AG09319 (cell line): ENCODE measurements around the gene PEA15.

Source experiments
- DNase-seq: peaks from one replicate; pipeline ENCODE4 v3.0.0-alpha.2; 2010; ENCODE audit warnings: low read depth; ENCODE audit errors: extremely low read depth
- CTCF ChIP-seq: IDR thresholded peaks from 2 replicates; pipeline ENCODE4 v1.5.1; 2011; ENCODE audit warnings: low read depth, mild to moderate bottlenecking, inconsistent platforms, low read length, moderate library complexity

Gene PEA15

GRCh38 chr1:160209321-160210046, 4.3 kb downstream of the PEA15 start:
- TF ChIP-seq CTCF = no peak
- DNase-seq = no peak

DNA sequence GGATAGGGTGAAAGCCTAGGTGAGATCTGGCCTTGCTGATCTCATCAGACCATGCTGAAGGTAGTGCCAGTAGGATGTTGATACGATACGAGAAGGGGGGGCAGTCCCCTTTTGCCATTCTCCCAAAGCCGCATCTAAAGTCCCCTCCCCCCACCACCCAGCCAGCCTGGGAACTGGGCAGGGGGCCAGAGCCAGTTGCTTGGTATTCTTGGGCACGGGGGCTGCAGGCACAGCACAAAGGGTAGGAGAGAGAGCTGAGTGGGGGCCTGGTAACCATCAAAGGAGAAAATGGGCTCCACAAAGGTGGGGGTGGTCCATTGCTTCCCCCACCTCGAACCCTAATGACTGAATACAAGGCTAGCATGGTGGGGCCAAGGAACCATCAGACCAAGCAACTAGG, 5.4 kb downstream of the PEA15 start:
- no peak for DNase-seq
- no peak for TF ChIP-seq CTCF

DNA sequence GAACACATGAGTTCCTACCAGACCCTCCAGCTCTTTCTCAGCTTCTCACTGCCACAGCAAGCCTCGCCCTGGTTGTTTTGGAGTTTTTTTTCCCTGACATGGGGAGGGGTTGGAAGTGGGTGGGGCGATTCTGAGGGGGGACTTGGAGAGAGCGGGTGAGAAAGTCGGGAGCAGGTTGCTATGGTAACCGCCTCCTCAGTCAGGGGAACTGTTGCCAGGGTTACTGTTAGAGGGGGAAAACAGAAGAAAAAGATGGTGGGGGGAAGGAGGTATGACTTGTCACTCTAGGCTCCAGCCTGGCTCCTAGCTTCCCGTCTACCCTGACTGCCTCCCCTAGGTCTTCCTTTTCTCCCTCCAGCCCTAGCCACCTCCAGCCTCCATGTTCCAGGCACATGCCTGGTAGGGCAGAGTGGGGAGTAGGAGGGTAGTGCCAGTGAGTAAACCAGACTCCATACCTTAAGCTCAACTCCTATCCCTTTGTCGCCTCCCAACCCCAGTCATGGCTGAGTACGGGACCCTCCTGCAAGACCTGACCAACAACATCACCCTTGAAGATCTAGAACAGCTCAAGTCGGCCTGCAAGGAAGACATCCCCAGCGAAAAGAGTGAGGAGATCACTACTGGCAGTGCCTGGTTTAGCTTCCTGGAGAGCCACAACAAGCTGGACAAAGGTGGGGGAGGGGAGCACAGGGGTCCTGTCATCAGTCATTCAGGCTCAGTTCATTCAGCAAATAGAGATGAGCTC, 6.0 kb downstream of the PEA15 start:
- no peak for TF ChIP-seq CTCF
- DNase-seq = no peak

DNA sequence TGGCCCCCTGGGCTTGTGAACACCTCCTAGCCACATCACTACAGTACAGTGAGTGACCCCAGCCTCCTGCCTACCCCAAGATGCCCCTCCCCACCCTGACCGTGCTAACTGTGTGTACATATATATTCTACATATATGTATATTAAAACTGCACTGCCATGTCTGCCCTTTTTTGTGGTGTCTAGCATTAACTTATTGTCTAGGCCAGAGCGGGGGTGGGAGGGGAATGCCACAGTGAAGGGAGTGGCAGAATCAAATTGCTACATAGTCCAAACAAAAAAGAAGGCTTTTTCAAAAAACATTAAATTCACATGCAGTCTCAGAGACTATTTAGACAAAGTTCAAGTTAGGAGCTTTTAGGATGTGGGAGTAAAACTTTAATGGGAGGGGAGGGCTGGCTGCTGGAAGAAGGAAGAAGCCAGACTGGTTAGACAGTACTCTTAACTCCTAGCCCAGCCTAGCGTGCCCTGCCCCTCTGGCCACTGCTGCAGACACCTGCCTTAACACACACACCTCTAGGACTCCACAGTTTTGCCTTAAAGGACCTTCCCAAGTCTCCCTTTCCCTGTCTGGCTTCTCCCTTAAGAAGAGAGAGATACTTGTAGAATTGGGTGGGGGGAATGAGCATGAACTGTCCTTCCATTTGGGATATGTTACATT, 9.4 kb downstream of the PEA15 start:
- no peak for TF ChIP-seq CTCF
- no peak for DNase-seq

GRCh38 chr1:160216301-160216700, 11.1 kb downstream of the PEA15 start:
- TF ChIP-seq CTCF = no peak

GRCh38 chr1:160217481-160218051, 12.4 kb downstream of the PEA15 start:
- no peak for DNase-seq
- no peak for TF ChIP-seq CTCF

More at GRCh38 chr1:160216301-160216700, 11.1 kb downstream of the PEA15 start:
- no peak for DNase-seq
